Hepatocyte (in vitro differentiated cells): ENCODE measurements around the gene GREM2. TPM values are rescaled to one million over a fixed set of nuclear protein-coding genes. Genes with fewer than 3 reads are reported as not detected.

Source experiments
- DNase-seq: peaks from one replicate; pipeline ENCODE4 v3.0.0-alpha.2; 2016; ENCODE audit warnings: low spot score
- H2AFZ ChIP-seq: fragments of 200-600 bp; sonication (generic); 2 replicates; pipeline ENCODE4 v1.6.0; 2016; ENCODE audit warnings: antibody characterized with exemption, mild to moderate bottlenecking
- H3K27ac ChIP-seq: fragments of 200-600 bp; sonication (generic); 2 replicates; pipeline ENCODE4 v1.5.1; 2016; ENCODE audit warnings: mild to moderate bottlenecking
- H3K27me3 ChIP-seq: fragments of 200-600 bp; sonication (generic); 2 replicates; pipeline ENCODE4 v1.6.1; 2016
- H3K36me3 ChIP-seq: fragments of 200-600 bp; sonication (generic); replicated peaks from 2 replicates; pipeline ENCODE4 v1.5.1; 2016; ENCODE audit warnings: low read depth; ENCODE audit not compliant: insufficient read depth
- H3K4me1 ChIP-seq: fragments of 200-600 bp; sonication (generic); 2 replicates; pipeline ENCODE4 v1.5.1; 2016; ENCODE audit warnings: mild to moderate bottlenecking, moderate library complexity; ENCODE audit not compliant: insufficient read depth
- H3K4me2 ChIP-seq: fragments of 200-600 bp; sonication (generic); 2 replicates; pipeline ENCODE4 v1.6.0; 2016
- H3K4me3 ChIP-seq: fragments of 200-600 bp; sonication (generic); 2 replicates; pipeline ENCODE4 v1.5.1; 2016; ENCODE audit warnings: mild to moderate bottlenecking
- H3K79me2 ChIP-seq: fragments of 200-600 bp; sonication (generic); 2 replicates; pipeline ENCODE4 v1.6.0; 2017; ENCODE audit warnings: mild to moderate bottlenecking
- H3K9me2 ChIP-seq: fragments of 200-600 bp; sonication (generic); replicated peaks from 2 replicates; pipeline ENCODE4 v1.6.0; 2017; ENCODE audit warnings: mild to moderate bottlenecking; ENCODE audit not compliant: insufficient read depth
- H3K9me3 ChIP-seq: fragments of 200-600 bp; sonication (generic); 2 replicates; pipeline ENCODE4 v1.5.1; 2016; ENCODE audit warnings: low read depth, mild to moderate bottlenecking
- H4K20me1 ChIP-seq: fragments of 200-600 bp; sonication (generic); 2 replicates; pipeline ENCODE4 v1.6.0; 2016; ENCODE audit warnings: mild to moderate bottlenecking; ENCODE audit not compliant: insufficient read depth, poor library complexity, severe bottlenecking
- CTCF ChIP-seq: fragments of 200-600 bp; sonication (generic); IDR thresholded peaks from 2 replicates; pipeline ENCODE4 v1.5.1; 2016; ENCODE audit warnings: antibody characterized with exemption, mild to moderate bottlenecking; ENCODE audit not compliant: poor library complexity
- EZH2 ChIP-seq: fragments of 200-600 bp; sonication (generic); IDR thresholded peaks from 2 replicates; pipeline ENCODE4 v1.6.1; 2016; ENCODE audit warnings: antibody characterized with exemption, mild to moderate bottlenecking, borderline replicate concordance
- EZH2phosphoT487 ChIP-seq: fragments of 200-600 bp; sonication (generic); IDR thresholded peaks from one replicate; pipeline ENCODE4 v1.6.1; 2018; ENCODE audit warnings: antibody characterized with exemption, mild to moderate bottlenecking, low read depth, moderate library complexity; ENCODE audit not compliant: unreplicated experiment, severe bottlenecking
- WGBS: methylation state at CpG from one replicate; pipeline ENCODE4 v1.1.6; 2016; ENCODE audit warnings: low lambda C conversion rate; ENCODE audit errors: missing lambda C conversion rate; 5-methylcytosine and 5-hydroxymethylcytosine counted together
- polyA plus RNA-seq: library from polyadenylated mRNA; unstranded; fragments of >200 nt; fragmentation: Nextera tagmentation; extraction: Ambion mirVana; gene quantifications from 2 replicates; pipeline ENCODE4 v1.2.1, GENCODE V29; 2016
- total RNA-seq: library from RNA; depleted of rRNA; stranded (reverse); fragments of >200 nt; gene quantifications from 2 replicates; pipeline ENCODE4 v1.2.3, GENCODE V29; 2014

Gene GREM2
- total and polyA plus RNA-seq, 2 experiments from 2014 or later: 3.3 to 5.6 TPM

DNA sequence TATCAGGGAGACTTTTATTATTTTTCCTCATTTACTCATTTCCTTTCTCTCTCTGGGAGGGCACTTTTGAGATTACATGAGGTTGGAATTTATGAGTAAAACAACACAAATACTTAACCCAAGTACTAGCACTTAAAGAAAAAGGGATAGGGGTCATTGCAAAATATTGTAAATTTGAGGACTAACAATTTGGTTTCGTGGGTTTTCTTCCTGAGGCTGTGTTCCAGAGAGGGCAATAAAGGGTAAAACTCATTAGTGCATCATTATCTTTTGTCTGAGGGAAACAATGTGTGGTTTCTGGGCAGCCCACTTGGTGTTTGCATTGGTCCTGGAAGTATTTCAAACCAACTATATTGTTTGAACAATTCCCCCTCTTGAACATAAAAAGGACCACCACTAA, 96.5 kb downstream of the GREM2 start:
- WGBS: 30% methylated on average over 1 of the region's 1 CpG
- Histone ChIP-seq H3K4me2 (no peak overlapping the region), H3K27ac (no peak overlapping the region), H3K79me2 (no peaks in the 10 kb centered on the region), H3K9me2 (no peaks in the 10 kb centered on the region), H3K36me3 (no peaks in the 10 kb centered on the region), H3K27me3 (no peaks in the 10 kb centered on the region), H3K9me3 (no peaks in the 10 kb centered on the region), H3K4me3 (no peak overlapping the region), H3K4me1 (no peaks in the 10 kb centered on the region), H2AFZ (no peak overlapping the region), H4K20me1 (no peaks in the 10 kb centered on the region)
- no peak for TF ChIP-seq EZH2
- no peak for TF ChIP-seq EZH2phosphoT487
- no peak for TF ChIP-seq CTCF
- no peak for DNase-seq

- Histone ChIP-seq H2AFZ (no peak overlapping the region), H3K4me2 (no peak overlapping the region), H3K36me3 (no peaks in the 10 kb centered on the region), H3K4me3 (no peak overlapping the region), H3K27ac (no peak overlapping the region), H4K20me1 (no peaks in the 10 kb centered on the region), H3K4me1 (peaks cover 6% of the 10 kb centered on the region), H3K79me2 (no peaks in the 10 kb centered on the region), H3K9me3 (no peaks in the 10 kb centered on the region), H3K9me2 (no peaks in the 10 kb centered on the region), H3K27me3 (no peaks in the 10 kb centered on the region)
- TF ChIP-seq EZH2phosphoT487 (no peak), CTCF (no peak), EZH2 (no peak)
- no peak for DNase-seq
These were observed 100.2 kb downstream of the GREM2 start for GRCh38 chr1:240511789-240512188.

- H4K20me1 ChIP-seq: no peaks in the 10 kb centered on the region
- WGBS: 60% methylated on average over 2 of the region's 2 CpGs
- no peaks in the 10 kb centered on the region for H3K9me2 ChIP-seq
- H3K36me3 ChIP-seq: no peaks in the 10 kb centered on the region
- H3K4me3 ChIP-seq: no peak overlapping the region
- H3K27ac ChIP-seq: peak overlapping the region; percentile 36
- DNase-seq: no peak
- H3K9me3 ChIP-seq: no peaks in the 10 kb centered on the region
- TF ChIP-seq EZH2: no peak
- no peak for TF ChIP-seq EZH2phosphoT487
- no peak for TF ChIP-seq CTCF
- H3K4me1 ChIP-seq: peaks cover 6% of the 10 kb centered on the region
- H3K27me3 ChIP-seq: no peaks in the 10 kb centered on the region
- H2AFZ ChIP-seq: no peak overlapping the region
- no peaks in the 10 kb centered on the region for H3K79me2 ChIP-seq
- H3K4me2 ChIP-seq: peak overlapping the region; percentile 20
These were observed 103.0 kb downstream of the GREM2 start for GRCh38 chr1:240508950-240509349.

DNA sequence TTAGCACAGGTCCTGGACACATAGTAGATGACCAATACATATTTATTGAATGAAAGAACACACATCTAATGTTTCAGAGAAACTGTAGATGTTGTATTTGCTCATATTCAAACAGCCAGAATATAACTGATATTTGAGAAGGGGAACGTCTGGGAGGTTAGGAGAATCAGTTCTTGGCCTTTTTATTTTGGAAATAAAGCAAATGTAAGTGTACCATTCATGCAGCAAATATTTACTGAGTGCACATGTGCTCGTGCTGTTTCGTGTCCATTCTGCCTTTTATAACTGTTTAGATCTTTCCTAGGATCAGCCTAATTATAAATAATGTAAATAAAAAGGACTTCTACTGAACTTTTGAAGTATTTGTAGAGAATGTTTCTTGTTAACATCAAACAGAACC, 103.8 kb downstream of the GREM2 start:
- Histone ChIP-seq H3K4me3 (no peak overlapping the region), H2AFZ (no peak overlapping the region), H3K36me3 (no peaks in the 10 kb centered on the region), H3K9me2 (no peaks in the 10 kb centered on the region), H4K20me1 (no peaks in the 10 kb centered on the region), H3K27me3 (no peaks in the 10 kb centered on the region), H3K4me2 (peak overlapping the region; percentile 20), H3K4me1 (peaks cover 6% of the 10 kb centered on the region), H3K27ac (no peak overlapping the region), H3K9me3 (no peaks in the 10 kb centered on the region), H3K79me2 (no peaks in the 10 kb centered on the region)
- TF ChIP-seq EZH2 (no peak), EZH2phosphoT487 (no peak)
- DNase-seq: no peak
- 39% methylated on average over 3 of the region's 3 CpGs for WGBS
